SU-DHL-6 (cell line): Measurements from ENCODE around the gene NRN1L.
A peak's percentile ranks its signal among the peaks of the same experiment; 100 is the strongest.

Experiments used
- H2AFZ ChIP-seq: fragments of 200-600 bp; sonication (generic); 2 replicates; pipeline ENCODE4 v1.6.1; 2014; ENCODE audit warnings: low read depth, mild to moderate bottlenecking, moderate library complexity, mixed read lengths, antibody characterized with exemption, low read length; ENCODE audit not compliant: severe bottlenecking
- H3F3A ChIP-seq: fragments of 200-600 bp; shearing (Covaris generic); 2 replicates; pipeline ENCODE4 v1.6.0; 2016; ENCODE audit warnings: antibody characterized with exemption, mild to moderate bottlenecking; ENCODE audit not compliant: insufficient read depth
- H3K27ac ChIP-seq: fragments of 200-600 bp; sonication (generic); 2 replicates; pipeline ENCODE4 v1.5.1; 2016; ENCODE audit warnings: low read depth, mild to moderate bottlenecking, low read length, moderate library complexity, mixed read lengths
- H3K27me3 ChIP-seq: fragments of 200-600 bp; sonication (generic), shearing (Covaris generic); 2 replicates; pipeline ENCODE4 v1.6.0; 2014; ENCODE audit warnings: mild to moderate bottlenecking, low read length
- H3K36me3 ChIP-seq: fragments of 200-600 bp; sonication (generic); 2 replicates; pipeline ENCODE4 v1.6.1; 2014; ENCODE audit warnings: mild to moderate bottlenecking, low read length, mixed read lengths
- H3K4me2 ChIP-seq: fragments of 300-600, 200-600 bp; shearing (Covaris generic), sonication (generic); 2 replicates; pipeline ENCODE4 v1.6.0; 2014; ENCODE audit warnings: low read length, low read depth, mild to moderate bottlenecking; ENCODE audit not compliant: poor library complexity, severe bottlenecking
- H3K4me3 ChIP-seq: fragments of 200-600 bp; sonication (generic); 2 replicates; pipeline ENCODE4 v1.5.1; 2014; ENCODE audit warnings: antibody characterized with exemption, low read length, mild to moderate bottlenecking, mixed read lengths; ENCODE audit not compliant: insufficient read depth, poor library complexity, severe bottlenecking
- H3K79me2 ChIP-seq: fragments of 200-600 bp; sonication (generic); 2 replicates; pipeline ENCODE4 v1.6.1; 2014; ENCODE audit warnings: mild to moderate bottlenecking, low read length, moderate library complexity; ENCODE audit not compliant: insufficient read depth
- H3K9ac ChIP-seq: fragments of 200-600 bp; sonication (generic); 2 replicates; pipeline ENCODE4 v1.7.0; 2014; ENCODE audit warnings: mild to moderate bottlenecking, low read length
- H3K9me2 ChIP-seq: fragments of 200-600 bp; sonication (generic); replicated peaks from 2 replicates; pipeline ENCODE4 v1.6.1; 2014; ENCODE audit warnings: low read length; ENCODE audit not compliant: insufficient read depth
- H3K9me3 ChIP-seq: fragments of 200-600 bp; sonication (generic); 2 replicates; pipeline ENCODE4 v1.6.1; 2014; ENCODE audit warnings: low read length, mixed read lengths; ENCODE audit not compliant: insufficient read depth
- H4K20me1 ChIP-seq: fragments of 200-600 bp; sonication (generic); 2 replicates; pipeline ENCODE4 v1.6.1; 2014; ENCODE audit warnings: low read depth, mild to moderate bottlenecking, antibody characterized with exemption, low read length, moderate library complexity, mixed read lengths
- EZH2phosphoT487 ChIP-seq: fragments of 200-600 bp; sonication (generic), shearing (Covaris generic); conservative IDR thresholded peaks from 2 replicates; pipeline ENCODE4 v1.6.1; 2018; ENCODE audit warnings: mild to moderate bottlenecking, antibody characterized with exemption, low read length, moderate library complexity, mixed read lengths
- TF ChIP-seq, protein P1 (sequence below): fragments of 200-600 bp; sonication (generic); IDR thresholded peaks from one replicate; pipeline ENCODE4 v1.5.1; 2017; ENCODE audit warnings: antibody characterized with exemption, mild to moderate bottlenecking, low read length, moderate library complexity; ENCODE audit not compliant: insufficient read depth, poor library complexity, severe bottlenecking

The NRN1L gene

GRCh38 chr16:67883872-67884261, 818 bp upstream of the NRN1L start:
- Histone ChIP-seq H3K4me2 (no peak overlapping the region), H3K27ac (no peak overlapping the region), H2AFZ (no peak overlapping the region), H4K20me1 (no peaks in the 10 kb centered on the region), H3K36me3 (no peaks in the 10 kb centered on the region), H3K79me2 (no peaks in the 10 kb centered on the region), H3K27me3 (no peaks in the 10 kb centered on the region), H3F3A (no peaks in the 10 kb centered on the region; the same call in 1 of the 2 replicates), H3K9ac (no peak overlapping the region), H3K9me2 (no peaks in the 10 kb centered on the region), H3K9me3 (no peaks in the 10 kb centered on the region), H3K4me3 (no peak overlapping the region)
- TF ChIP-seq EZH2phosphoT487: no peak
- TF ChIP-seq, protein P1, sequence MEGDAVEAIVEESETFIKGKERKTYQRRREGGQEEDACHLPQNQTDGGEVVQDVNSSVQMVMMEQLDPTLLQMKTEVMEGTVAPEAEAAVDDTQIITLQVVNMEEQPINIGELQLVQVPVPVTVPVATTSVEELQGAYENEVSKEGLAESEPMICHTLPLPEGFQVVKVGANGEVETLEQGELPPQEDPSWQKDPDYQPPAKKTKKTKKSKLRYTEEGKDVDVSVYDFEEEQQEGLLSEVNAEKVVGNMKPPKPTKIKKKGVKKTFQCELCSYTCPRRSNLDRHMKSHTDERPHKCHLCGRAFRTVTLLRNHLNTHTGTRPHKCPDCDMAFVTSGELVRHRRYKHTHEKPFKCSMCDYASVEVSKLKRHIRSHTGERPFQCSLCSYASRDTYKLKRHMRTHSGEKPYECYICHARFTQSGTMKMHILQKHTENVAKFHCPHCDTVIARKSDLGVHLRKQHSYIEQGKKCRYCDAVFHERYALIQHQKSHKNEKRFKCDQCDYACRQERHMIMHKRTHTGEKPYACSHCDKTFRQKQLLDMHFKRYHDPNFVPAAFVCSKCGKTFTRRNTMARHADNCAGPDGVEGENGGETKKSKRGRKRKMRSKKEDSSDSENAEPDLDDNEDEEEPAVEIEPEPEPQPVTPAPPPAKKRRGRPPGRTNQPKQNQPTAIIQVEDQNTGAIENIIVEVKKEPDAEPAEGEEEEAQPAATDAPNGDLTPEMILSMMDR: peak; percentile 85

- Histone ChIP-seq H3K9me2 (no peaks in the 10 kb centered on the region), H3K4me3 (no peak overlapping the region), H3K27ac (no peak overlapping the region), H3K9me3 (no peaks in the 10 kb centered on the region), H2AFZ (no peak overlapping the region), H3K4me2 (no peak overlapping the region), H4K20me1 (no peaks in the 10 kb centered on the region), H3K9ac (no peak overlapping the region), H3F3A (no peaks in the 10 kb centered on the region; the same call in 1 of the 2 replicates), H3K27me3 (no peaks in the 10 kb centered on the region), H3K79me2 (no peaks in the 10 kb centered on the region), H3K36me3 (no peaks in the 10 kb centered on the region)
- TF ChIP-seq, protein P1: no peak
- TF ChIP-seq EZH2phosphoT487: no peak
Observed at GRCh38 chr16:67885545-67885944, 860 bp downstream of the NRN1L start.

DNA sequence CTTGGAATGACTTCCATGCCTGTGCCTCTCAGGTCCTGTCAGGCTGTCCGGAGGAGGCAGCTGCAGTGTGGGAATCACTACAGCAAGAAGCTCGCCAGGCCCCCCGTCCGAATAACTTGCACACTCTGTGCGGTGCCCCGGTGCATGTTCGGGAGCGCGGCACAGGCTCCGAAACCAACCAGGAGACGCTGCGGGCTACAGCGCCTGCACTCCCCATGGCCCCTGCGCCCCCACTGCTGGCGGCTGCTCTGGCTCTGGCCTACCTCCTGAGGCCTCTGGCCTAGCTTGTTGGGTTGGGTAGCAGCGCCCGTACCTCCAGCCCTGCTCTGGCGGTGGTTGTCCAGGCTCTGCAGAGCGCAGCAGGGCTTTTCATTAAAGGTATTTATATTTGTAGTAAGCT, 1.3 kb downstream of the NRN1L start:
- TF ChIP-seq, protein P1: no peak
- TF ChIP-seq EZH2phosphoT487: no peak
- H3K36me3 ChIP-seq: no peaks in the 10 kb centered on the region
- no peak overlapping the region for H3K9ac ChIP-seq
- H4K20me1 ChIP-seq: no peaks in the 10 kb centered on the region
- H3K79me2 ChIP-seq: no peaks in the 10 kb centered on the region
- H3K27ac ChIP-seq: no peak overlapping the region
- H2AFZ ChIP-seq: no peak overlapping the region
- no peaks in the 10 kb centered on the region for H3K9me2 ChIP-seq
- no peak overlapping the region for H3K4me2 ChIP-seq
- no peaks in the 10 kb centered on the region for H3K27me3 ChIP-seq
- no peaks in the 10 kb centered on the region for H3K9me3 ChIP-seq
- H3F3A ChIP-seq: no peaks in the 10 kb centered on the region; the same call in 1 of the 2 replicates
- no peak overlapping the region for H3K4me3 ChIP-seq
